Breast epithelium (tissue), 4 donors: Measurements from ENCODE around the gene HDAC9. TPM values are rescaled to one million over a fixed set of nuclear protein-coding genes. Genes with fewer than 3 reads are reported as not detected.

Source experiments
- DNase-seq, 2 donors: peaks; one replicate each; pipeline ENCODE4 v3.0.0-alpha.2; 2019; ENCODE audit warnings: low spot score in 2 of 2
- H3K27ac ChIP-seq, 2 donors: fragments of 200-600 bp; sonication (generic) in 1 of 2; one replicate each; pipeline ENCODE4 v1.5.1; 2016 to 2019; ENCODE audit warnings: mild to moderate bottlenecking in 1 of 2
- H3K27me3 ChIP-seq, 2 donors: fragments of 200-600 bp; sonication (generic) in 1 of 2; one replicate each; pipeline versions ENCODE4 v1.5.1 to v1.6.0; 2017 to 2019; ENCODE audit warnings: control low read depth in 1 of 2, mild to moderate bottlenecking in 1 of 2
- H3K36me3 ChIP-seq: fragments of 200-600 bp; one replicate; pipeline ENCODE4 v1.5.1; 2019
- H3K4me1 ChIP-seq, 2 donors: fragments of 200-600 bp; sonication (generic); one replicate each; pipeline ENCODE4 v1.5.1; 2016 to 2019; ENCODE audit warnings: control low read depth in 1 of 2
- H3K4me3 ChIP-seq, 3 donors: fragments of 200-600 bp; sonication (generic); 1 replicate in 2 of 3; 2 replicates in 1 of 3; pipeline ENCODE4 v1.5.1; 2016 to 2019; ENCODE audit warnings: mild to moderate bottlenecking in 3 of 3, moderate library complexity in 2 of 3
- H3K9me3 ChIP-seq, 2 donors: fragments of 200-600 bp; sonication (generic) in 1 of 2; one replicate each; pipeline ENCODE4 v1.5.1; 2016 to 2019; ENCODE audit warnings: control low read depth in 1 of 2
- CTCF ChIP-seq, 3 donors: fragments of 450-650 bp; IDR thresholded peaks; one replicate each; pipeline ENCODE4 v1.5.1; 2016 to 2017; ENCODE audit warnings: antibody characterized with exemption in 3 of 3, mild to moderate bottlenecking in 3 of 3, moderate library complexity in 3 of 3
- POLR2A ChIP-seq: fragments of 450-650 bp; IDR thresholded peaks from one replicate; pipeline ENCODE4 v1.6.1; 2016; ENCODE audit warnings: antibody characterized with exemption, mild to moderate bottlenecking, moderate library complexity
- POLR2AphosphoS5 ChIP-seq, 3 donors: sonication (generic); formaldehyde crosslinking; IDR thresholded peaks; one replicate each; pipeline ENCODE4 v1.6.1; 2017; ENCODE audit warnings: antibody characterized with exemption in 3 of 3
- intact Hi-C: fragments of 100-400 bp; cut with DNase I; formaldehyde crosslinking; loops from one replicate; pipeline ENCODE4 v1.15.1; 2023; ENCODE audit warnings: low total_unique reads
- total RNA-seq, 3 donors: library from RNA; depleted of rRNA; stranded (reverse); fragments of >200 nt; gene quantifications; one replicate each; pipeline ENCODE4 v1.1.0, GENCODE V29; 2016

The HDAC9 gene
- total RNA-seq, 3 donors from 2014 or later, result 7.2 to 27.5 (median 7.3) TPM

- Histone ChIP-seq H3K4me1 (no peaks in the 10 kb centered on the region), H3K4me3 (no peak overlapping the region), H3K27ac (no peak overlapping the region), H3K36me3 (no peaks in the 10 kb centered on the region), H3K27me3 (no peaks in the 10 kb centered on the region), H3K9me3 (no peaks in the 10 kb centered on the region)
- no peak for DNase-seq
- intact Hi-C loops, result no loop called here
- no peak for TF ChIP-seq POLR2AphosphoS5 (IDR thresholded peaks at IDR 0.05)
- TF ChIP-seq POLR2A, result no peak
- TF ChIP-seq CTCF (IDR thresholded peaks at IDR 0.05), result no peak
These were observed 20.6 kb upstream of the HDAC9 start for GRCh38 chr7:18474944-18475343.

- Histone ChIP-seq H3K27me3 (no peaks in the 10 kb centered on the region), H3K27ac (no peak overlapping the region), H3K9me3 (no peaks in the 10 kb centered on the region), H3K36me3 (no peaks in the 10 kb centered on the region), H3K4me3 (no peak overlapping the region), H3K4me1 (no peaks in the 10 kb centered on the region)
- intact Hi-C loops, result no loop called here
- DNase-seq, result no peak
- TF ChIP-seq POLR2A (no peak), POLR2AphosphoS5 (IDR thresholded peaks at IDR 0.05) (no peak), CTCF (IDR thresholded peaks at IDR 0.05) (no peak)
These were observed 20.1 kb upstream of the HDAC9 start for GRCh38 chr7:18475488-18475887.

GRCh38 chr7:18481776-18482175 lies 13.8 kb upstream of the HDAC9 start:
- Histone ChIP-seq H3K27me3 (no peaks in the 10 kb centered on the region), H3K36me3 (no peaks in the 10 kb centered on the region), H3K4me1 (no peaks in the 10 kb centered on the region), H3K4me3 (no peak overlapping the region), H3K27ac (no peak overlapping the region), H3K9me3 (no peaks in the 10 kb centered on the region)
- DNase-seq, result no peak
- TF ChIP-seq POLR2A (no peak), CTCF (IDR thresholded peaks at IDR 0.05) (no peak), POLR2AphosphoS5 (IDR thresholded peaks at IDR 0.05) (no peak)
- intact Hi-C loops, result no loop called here

- H3K9me3 ChIP-seq, result no peaks in the 10 kb centered on the region
- intact Hi-C loops, result no loop called here
- TF ChIP-seq POLR2A (no peak), CTCF (IDR thresholded peaks at IDR 0.05) (no peak), POLR2AphosphoS5 (IDR thresholded peaks at IDR 0.05) (no peak)
- H3K4me1 ChIP-seq, result no peaks in the 10 kb centered on the region
- H3K36me3 ChIP-seq, result no peaks in the 10 kb centered on the region
- no peak for DNase-seq
- no peaks in the 10 kb centered on the region for H3K27me3 ChIP-seq
- no peak overlapping the region for H3K4me3 ChIP-seq
- H3K27ac ChIP-seq, result no peak overlapping the region
These were observed 7.5 kb upstream of the HDAC9 start for GRCh38 chr7:18488049-18488448.

GRCh38 chr7:18489624-18490023 lies 5.9 kb upstream of the HDAC9 start:
- no peak for DNase-seq
- intact Hi-C loops, result no loop called here
- Histone ChIP-seq H3K9me3 (no peaks in the 10 kb centered on the region), H3K27me3 (no peaks in the 10 kb centered on the region), H3K27ac (no peak overlapping the region), H3K4me3 (no peak overlapping the region), H3K36me3 (no peaks in the 10 kb centered on the region), H3K4me1 (no peaks in the 10 kb centered on the region)
- TF ChIP-seq POLR2AphosphoS5 (IDR thresholded peaks at IDR 0.05), result no peak
- no peak for TF ChIP-seq CTCF (IDR thresholded peaks at IDR 0.05)
- TF ChIP-seq POLR2A, result no peak
